HG03103 (cell line): ENCODE data around the gene TM9SF2.

Source experiments
- ATAC-seq: cut with Tn5 transposase; IDR thresholded peaks from one replicate; pipeline ENCODE4 v1.9.1; 2021; ENCODE audit warnings: low read depth; ENCODE audit not compliant: unreplicated experiment

The TM9SF2 gene

GRCh38 chr13:99575376-99576120, 74.3 kb downstream of the TM9SF2 start:
- ATAC-seq: no peak

- ATAC-seq: peak; percentile 50
Observed at GRCh38 chr13:99577934-99578917, 77.0 kb downstream of the TM9SF2 start.

- ATAC-seq: no peak
Observed at GRCh38 chr13:99580500-99581268, 79.4 kb downstream of the TM9SF2 start.

GRCh38 chr13:99582511-99582910, 81.2 kb downstream of the TM9SF2 start:
- no peak for ATAC-seq

- ATAC-seq: no peak
Observed at GRCh38 chr13:99585609-99586008, 84.3 kb downstream of the TM9SF2 start.

- ATAC-seq: no peak
Observed at GRCh38 chr13:99587021-99587420, 85.7 kb downstream of the TM9SF2 start.

GRCh38 chr13:99587893-99588606, 86.8 kb downstream of the TM9SF2 start:
- ATAC-seq: no peak

- ATAC-seq: no peak
Observed at GRCh38 chr13:99589575-99589974, 88.3 kb downstream of the TM9SF2 start.

GRCh38 chr13:99590519-99591011, 89.3 kb downstream of the TM9SF2 start:
- ATAC-seq: no peak

- no peak for ATAC-seq
Observed at GRCh38 chr13:99596180-99596579, 94.9 kb downstream of the TM9SF2 start.

- ATAC-seq: no peak
Observed at GRCh38 chr13:99600318-99600717, 99.0 kb downstream of the TM9SF2 start.

GRCh38 chr13:99601535-99601934, 100.3 kb downstream of the TM9SF2 start:
- ATAC-seq: no peak

GRCh38 chr13:99604636-99605035, 103.4 kb downstream of the TM9SF2 start:
- ATAC-seq: no peak

- peak; percentile 61 for ATAC-seq
Observed at GRCh38 chr13:99605420-99606323, 104.4 kb downstream of the TM9SF2 start.

- ATAC-seq: peak; percentile 67
Observed at GRCh38 chr13:99606324-99607066, 105.2 kb downstream of the TM9SF2 start, which contains the start of gene CLYBL. TSS of gene CLYBL (plus strand) at chr13:99606690.

- ATAC-seq: no peak
Observed at GRCh38 chr13:99608345-99608744, 107.1 kb downstream of the TM9SF2 start.

GRCh38 chr13:99610702-99611289, 109.5 kb downstream of the TM9SF2 start:
- ATAC-seq: no peak
